GM12878 (cell line): ENCODE results near the gene SCLY. TPM values are rescaled to one million over a fixed set of nuclear protein-coding genes. Genes with fewer than 3 reads are reported as not detected.

Experiments
- ATAC-seq: fragments of 200-7000 bp; cut with Tn5 transposase; 3 replicates; pipeline ENCODE4 v1.9.1; 2020; ENCODE audit warnings: mild to moderate bottlenecking, moderate library complexity
- Bru-seq: library from RNA; stranded (reverse); fragments of 400-500 nt; gene quantifications from one replicate; lab custom pipeline; 2021; lab: Mats Ljungman, UMichigan
- BruChase-seq, 2 experiments: library from RNA; stranded (reverse); fragments of 400-500 nt; gene quantifications; one replicate each; lab custom pipeline; 2021; lab: Mats Ljungman, UMichigan
- BruUV-seq: library from RNA; stranded (reverse); fragments of 400-500 nt; replicated peaks from 2 replicates; lab custom pipeline; 2021; lab: Mats Ljungman, UMichigan
- CTCF ChIA-PET: fragments of 300-600 bp; sonication (Branson Sonifier 250); formaldehyde crosslinking; extraction: SDS; loops from one replicate; lab custom pipeline; 2021; ENCODE audit warnings: inconsistent platforms; lab: Yijun Ruan, JAX
- POLR2A ChIA-PET: fragments of 350-600 bp; formaldehyde crosslinking; extraction: SDS; loops from one replicate; lab custom pipeline; 2021; ENCODE audit warnings: inconsistent platforms; lab: Charles Lee
- RAD21 ChIA-PET: fragments of 300-600 bp; sonication (Branson Sonifier 250); formaldehyde crosslinking; loops from one replicate; lab custom pipeline; 2023; ENCODE audit warnings: antibody characterized with exemption; ENCODE audit not compliant: unreplicated experiment; lab: Charles Lee
- SMC1A ChIA-PET: fragments of 300-600 bp; sonication (Branson Sonifier 250); formaldehyde crosslinking; loops from one replicate; lab custom pipeline; 2023; ENCODE audit not compliant: unreplicated experiment, uncharacterized antibody; lab: Charles Lee
- DNase-seq: peaks from one replicate; pipeline ENCODE4 v3.0.0-alpha.2; 2011; ENCODE audit warnings: low read depth, low spot score
- FAIRE-seq: peaks from 3 replicates; lab custom pipeline; 2011; peaks lifted over from hg19 to GRCh38; lab: Jason Lieb, UNC
- H2AFZ ChIP-seq: 2 replicates; pipeline ENCODE4 v1.6.0; 2011; ENCODE audit warnings: low read depth, low read length, control low read depth; ENCODE audit not compliant: control insufficient read depth
- H3K27ac ChIP-seq: 2 replicates; pipeline ENCODE4 v1.5.1; 2011; ENCODE audit warnings: control low read depth; ENCODE audit not compliant: control insufficient read depth, insufficient read depth
- H3K27me3 ChIP-seq, 2 experiments: replicated peaks in 1 of 2; 2 replicates each; pipeline versions ENCODE4 v1.6.0 to v1.6.1; 2011; ENCODE audit warnings: low read length in 1 of 2; ENCODE audit not compliant: control insufficient read depth in 2 of 2, insufficient read depth in 2 of 2
- H3K36me3 ChIP-seq, 2 experiments: 2 replicates each; pipeline ENCODE4 v1.5.1; 2011; ENCODE audit warnings: low read length in 1 of 2; ENCODE audit not compliant: control insufficient read depth in 2 of 2, insufficient read depth in 2 of 2
- H3K4me1 ChIP-seq: 2 replicates; pipeline ENCODE4 v1.6.1; 2011; ENCODE audit warnings: mild to moderate bottlenecking, low read length, moderate library complexity, mixed read lengths; ENCODE audit not compliant: control insufficient read depth, insufficient read depth
- H3K4me2 ChIP-seq: 2 replicates; pipeline ENCODE4 v1.6.0; 2011; ENCODE audit warnings: control low read depth; ENCODE audit not compliant: control insufficient read depth, insufficient read depth
- H3K4me3 ChIP-seq: fragments of 200-600 bp; sonication (generic); 2 replicates; pipeline ENCODE4 v1.5.1; 2016
- H3K79me2 ChIP-seq: 2 replicates; pipeline ENCODE4 v1.6.0; 2011; ENCODE audit warnings: low read length; ENCODE audit not compliant: control insufficient read depth, insufficient read depth
- H3K9ac ChIP-seq: 2 replicates; pipeline ENCODE4 v1.8.0; 2011; ENCODE audit warnings: low read length, control low read depth, mixed read lengths; ENCODE audit not compliant: control insufficient read depth, insufficient read depth
- H3K9me3 ChIP-seq: replicated peaks from 3 replicates; pipeline ENCODE4 v1.5.1; 2011; ENCODE audit warnings: mild to moderate bottlenecking, low read length; ENCODE audit not compliant: control insufficient read depth, insufficient read depth
- H4K20me1 ChIP-seq: 2 replicates; pipeline ENCODE4 v1.6.0; 2011; ENCODE audit not compliant: control insufficient read depth, insufficient read depth
- BRCA1 ChIP-seq: IDR thresholded peaks from 2 replicates; pipeline ENCODE4 v1.6.1; 2011; ENCODE audit warnings: low read depth, low read length, improper control_type of control experiment
- FOXM1 ChIP-seq: IDR thresholded peaks from 2 replicates; pipeline ENCODE4 v1.6.1; 2012; ENCODE audit warnings: low read depth, mild to moderate bottlenecking, inconsistent platforms, low read length, moderate library complexity
- HDAC2 ChIP-seq: fragments of 200-600 bp; sonication (generic); IDR thresholded peaks from 2 replicates; pipeline ENCODE4 v1.6.1; 2017
- HDGF ChIP-seq: fragments of 450-650 bp; IDR thresholded peaks from 2 replicates; pipeline ENCODE4 v1.6.1; 2016; ENCODE audit warnings: antibody characterized with exemption
- HSF1 ChIP-seq: fragments of 150-350 bp; IDR thresholded peaks from 2 replicates; pipeline ENCODE4 v1.6.1; 2014; ENCODE audit warnings: mild to moderate bottlenecking, low read depth, low read length
- JUNB ChIP-seq: IDR thresholded peaks from 2 replicates; pipeline ENCODE4 v1.6.1; 2016; ENCODE audit warnings: antibody characterized with exemption, mild to moderate bottlenecking
- NRF1 ChIP-seq: conservative IDR thresholded peaks from 2 replicates; pipeline ENCODE4 v1.6.1; 2011; ENCODE audit warnings: mild to moderate bottlenecking, low read depth, low read length, improper control_type of control experiment
- RBBP5 ChIP-seq: fragments of 200-600 bp; sonication (generic); conservative IDR thresholded peaks from 2 replicates; pipeline ENCODE4 v1.6.1; 2016
- RCOR1 ChIP-seq: conservative IDR thresholded peaks from 2 replicates; pipeline ENCODE4 v1.6.1; 2012; ENCODE audit warnings: low read depth, low read length, improper control_type of control experiment
- TCF3 ChIP-seq: IDR thresholded peaks from 2 replicates; pipeline ENCODE4 v1.6.1; 2012; ENCODE audit warnings: low read depth, mild to moderate bottlenecking, low read length, borderline replicate concordance; ENCODE audit not compliant: insufficient read depth
- ZNF217 ChIP-seq: fragments of 450-650 bp; IDR thresholded peaks from 2 replicates; pipeline ENCODE4 v1.6.1; 2017; ENCODE audit warnings: antibody characterized with exemption, mild to moderate bottlenecking
- ZNF24 ChIP-seq: fragments of 450-650 bp; IDR thresholded peaks from 2 replicates; pipeline ENCODE4 v1.6.1; 2017; ENCODE audit warnings: antibody characterized with exemption, mild to moderate bottlenecking
- ZNF384 ChIP-seq: IDR thresholded peaks from 2 replicates; pipeline ENCODE4 v1.6.1; 2012; ENCODE audit warnings: low read depth, mild to moderate bottlenecking, low read length, improper control_type of control experiment, borderline replicate concordance
- WGBS: methylation state at CpG from one replicate; pipeline ENCODE4 v1.1.6; 2016; ENCODE audit warnings: low lambda C conversion rate; ENCODE audit not compliant: insufficient replicate concordance, insufficient coverage; ENCODE audit errors: missing lambda C conversion rate; 5-methylcytosine and 5-hydroxymethylcytosine counted together
- in situ Hi-C: fragments of 300-500 bp; cut with MboI; formaldehyde crosslinking; loops from 9 replicates; pipeline ENCODE4 v1.14.3; 2018; ENCODE audit warnings: mixed read lengths
- intact Hi-C: fragments of 100-400 bp; cut with micrococcal nuclease; formaldehyde crosslinking; loops from one replicate; pipeline ENCODE4 v1.14.2; 2022; ENCODE audit not compliant: unreplicated experiment
- long read RNA-seq, 2 experiments: library from polyadenylated mRNA; unstranded; transcript quantifications; one replicate each; pipeline ENCODE4 v2.0.0, GENCODE V29; 2019 to 2020
- polyA minus RNA-seq, 3 experiments: library from RNA; depleted of rRNA, polyadenylated mRNA; stranded (reverse); fragments of >200 nt; gene quantifications; 2 replicates each; pipeline ENCODE4 v1.2.3, GENCODE V29; 2011
- polyA plus RNA-seq, 11 experiments: library from polyadenylated mRNA; depleted of rRNA in 4 of 11; unstranded in 6 of 11; stranded (reverse) in 5 of 11; fragments of >200 nt; fragmentation: Nextera tagmentation in 4 of 11; fragmentation: Illumina TruSeq in 1 of 11; extraction: Ambion mirVana in 4 of 11; extraction: Trizol in 1 of 11; gene quantifications; 1 replicate in 1 of 11; 2 replicates in 10 of 11; pipeline versions ENCODE4 v1.2.1 to v1.2.3, GENCODE V29; 2011 to 2016; ENCODE audit warnings: inconsistent platforms in 2 of 11, missing spikeins in 2 of 11, low read depth in 1 of 11
- total RNA-seq, 4 experiments: library from RNA; depleted of rRNA in 3 of 4; stranded (reverse); fragments of >200 nt in 3 of 4; fragmentation: Illumina TruSeq in 1 of 4; extraction: Trizol in 1 of 4; gene quantifications; 2 replicates each; pipeline versions ENCODE4 v1.2.1 to v1.2.3, GENCODE V29; 2013 to 2021
- TF ChIP-seq, protein P1 (sequence below): IDR thresholded peaks from 2 replicates; pipeline ENCODE4 v1.6.1; 2012; ENCODE audit warnings: low read depth, low read length, improper control_type of control experiment

SCLY gene, protein sequence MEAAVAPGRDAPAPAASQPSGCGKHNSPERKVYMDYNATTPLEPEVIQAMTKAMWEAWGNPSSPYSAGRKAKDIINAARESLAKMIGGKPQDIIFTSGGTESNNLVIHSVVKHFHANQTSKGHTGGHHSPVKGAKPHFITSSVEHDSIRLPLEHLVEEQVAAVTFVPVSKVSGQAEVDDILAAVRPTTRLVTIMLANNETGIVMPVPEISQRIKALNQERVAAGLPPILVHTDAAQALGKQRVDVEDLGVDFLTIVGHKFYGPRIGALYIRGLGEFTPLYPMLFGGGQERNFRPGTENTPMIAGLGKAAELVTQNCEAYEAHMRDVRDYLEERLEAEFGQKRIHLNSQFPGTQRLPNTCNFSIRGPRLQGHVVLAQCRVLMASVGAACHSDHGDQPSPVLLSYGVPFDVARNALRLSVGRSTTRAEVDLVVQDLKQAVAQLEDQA
- total RNA-seq (2013; cell fraction: nucleolus; rRNA removed) = 121 and 125 TPM in 2 replicates
- total RNA-seq (2014; rRNA removed) = 35.4 and 37.9 TPM in 2 replicates
- total RNA-seq (2014; rRNA removed; fragmentation: Illumina TruSeq; extraction: Trizol) = 22.6 and 24.4 TPM in 2 replicates
- 31.9 and 34.3 TPM in 2 replicates for total RNA-seq (2021)
- polyA plus RNA-seq (2011; ENCODE audit: low read depth) = 10.1 TPM
- polyA plus RNA-seq (2011; rRNA removed) = 31.9 and 42.2 TPM in 2 replicates
- polyA plus RNA-seq (2011; cell fraction: cytosol; rRNA removed) = 38.5 and 49.2 TPM in 2 replicates
- 71.2 and 92.5 TPM in 2 replicates for polyA plus RNA-seq (2011; cell fraction: nucleus; rRNA removed)
- 11.0 and 12.3 TPM in 2 replicates for polyA plus RNA-seq (2012)
- 22.2 and 22.3 TPM in 2 replicates for polyA plus RNA-seq (2014; fragmentation: Illumina TruSeq; extraction: Trizol)
- 1 to 10 TPM; 3.3 to 3.6 TPM for polyA plus RNA-seq (2014; fragmentation: Nextera tagmentation; extraction: Ambion mirVana)
- 30.3 and 35.2 TPM in 2 replicates for polyA plus RNA-seq (2014; rRNA removed)
- polyA plus RNA-seq (2016; fragmentation: Nextera tagmentation; extraction: Ambion mirVana) = 10 to 100 TPM; 46.4 to 49.1 TPM
- polyA minus RNA-seq (2011; rRNA and poly(A)+ RNA removed) = 46.1 and 55.5 TPM in 2 replicates
- polyA minus RNA-seq (2011; cell fraction: cytosol; rRNA and poly(A)+ RNA removed) = 10.7 and 21.7 TPM in 2 replicates
- polyA minus RNA-seq (2011; cell fraction: nucleus; rRNA and poly(A)+ RNA removed) = 37.5 and 75.9 TPM in 2 replicates
- Bru-seq, nascent RNA = percentile 78 among the genes with signal in this experiment
- BruChase-seq, experiment 1, labeled RNA remaining after a 6-hour chase = percentile 90 among the genes with signal in this experiment
- percentile 85 among the genes with signal in this experiment for BruChase-seq, experiment 2, labeled RNA remaining after a 2-hour chase
- long read RNA-seq, experiment 1, transcript SCLY-201 (12 exons, 2,562 nt) = major isoform, 23 of 41 reads
- long read RNA-seq, experiment 1, partial matches to known transcripts = 10 of 41 reads
- long read RNA-seq, experiment 1, other reads (novel, unspliced or antisense) = 5 of 41 reads
- long read RNA-seq, experiment 2, partial matches to known transcripts = 3 of 11 reads
- long read RNA-seq, experiment 2, other reads (novel, unspliced or antisense) = 7 of 11 reads

- ChIA-PET CTCF (interaction anchor here (0.7 to 1.2 kb wide), 4 partner anchors 88 to 137 kb away, joined by 3 to 4 read pairs (median 3); no protein-coding TSS in a partner anchor), SMC1A (interaction anchor here (0.5 to 4.4 kb wide), 4 partner anchors 13 to 294 kb away, joined by 3 to 15 read pairs (median 10); no protein-coding TSS in a partner anchor), RAD21 (interaction anchor here (0.8 to 2.0 kb wide), 9 partner anchors 8 to 92 kb away, joined by 3 to 9 read pairs (median 4); no protein-coding TSS in a partner anchor), POLR2A (interaction anchor here (0.5 to 1.5 kb wide), 3 partner anchors 15 to 70 kb away, joined by 3 to 6 read pairs (median 4); no protein-coding TSS in a partner anchor)
- Histone ChIP-seq H4K20me1 (no peaks in the 10 kb centered on the region), H3K27ac (peak within 1 kb of the TSS; percentile 76), H3K9ac (peak within 1 kb of the TSS; percentile 94), H3K9me3 (no peaks in the 10 kb centered on the region), H3K27me3 (no peaks in the 10 kb centered on the region), H2AFZ (peak within 1 kb of the TSS; percentile 87), H3K4me3 (peak within 1 kb of the TSS; percentile 96), H3K4me2 (peak within 1 kb of the TSS; percentile 98), H3K79me2 (peaks cover 32% of the 10 kb centered on the region), H3K4me1 (no peaks in the 10 kb centered on the region; the same call in none of the 2 replicates), H3K36me3 (peaks cover 2 to 11% of the 10 kb centered on the region in 2 experiments; a peak in 2 of 4 replicates)
- FAIRE-seq (peak; percentile 74), DNase-seq (peak; percentile 87), ATAC-seq (peak; percentile 97)
- in situ Hi-C loops (no loop called here), intact Hi-C loops (loop anchor here (5.0 to 10.0 kb wide), 3 partner anchors 47 to 366 kb away; partner anchors contain the start of gene UBE2F)
- WGBS = 1% methylated on average over 98 of the region's 98 CpGs
- no TSS peak for BruUV-seq
- TF ChIP-seq RBBP5 (no peak), FOXM1 (no peak), HSF1 (no peak), ZNF384 (no peak), NRF1 (no peak), RCOR1 (peak; percentile 44; the same call in 1 of the 2 replicates), ZNF24 (no peak), HDAC2 (no peak), JUNB (no peak), BRCA1 (no peak), HDGF (peak; percentile 20; the same call in 1 of the 2 replicates), ZNF217 (no peak), TCF3 (no peak)
- TF ChIP-seq, protein P1, sequence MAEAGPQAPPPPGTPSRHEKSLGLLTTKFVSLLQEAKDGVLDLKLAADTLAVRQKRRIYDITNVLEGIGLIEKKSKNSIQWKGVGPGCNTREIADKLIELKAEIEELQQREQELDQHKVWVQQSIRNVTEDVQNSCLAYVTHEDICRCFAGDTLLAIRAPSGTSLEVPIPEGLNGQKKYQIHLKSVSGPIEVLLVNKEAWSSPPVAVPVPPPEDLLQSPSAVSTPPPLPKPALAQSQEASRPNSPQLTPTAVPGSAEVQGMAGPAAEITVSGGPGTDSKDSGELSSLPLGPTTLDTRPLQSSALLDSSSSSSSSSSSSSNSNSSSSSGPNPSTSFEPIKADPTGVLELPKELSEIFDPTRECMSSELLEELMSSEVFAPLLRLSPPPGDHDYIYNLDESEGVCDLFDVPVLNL = no peak
Observed at GRCh38 chr2:238060542-238061314, at the start of gene SCLY. TSS of gene SCLY (plus strand) at chr2:238061001. CDS start at chr2:238061055, 54 bp downstream.
